ENCODE measurements around the gene TSPO2. TPM values are rescaled to one million over a fixed set of nuclear protein-coding genes. Genes with fewer than 3 reads are reported as not detected.

Gene TSPO2
- total and polyA plus RNA-seq, 9 of the 15 experiments (the other 6 are each of a cell fraction or from before 2014, with no cell fraction given), result not detected

- TF ChIP-seq THRAP3 (IDR thresholded peaks at IDR 0.05; ENCODE audit: borderline replicate concordance) (no peak), NR2C1 (IDR thresholded peaks at IDR 0.05) (no peak), NR2C1 (tag; IDR thresholded peaks at IDR 0.05) (no peak), ARID3A (IDR thresholded peaks at IDR 0.05; ENCODE audit: borderline replicate concordance, low read depth, low read length) (no peak), CREBBP (IDR thresholded peaks at IDR 0.05; ENCODE audit: low read depth, low read length) (no peak), FUS (optimal IDR thresholded peaks at IDR 0.05; ENCODE audit: low read depth, low read length) (peak; percentile 85), NFE2 (IDR thresholded peaks at IDR 0.05; ENCODE audit: low read depth) (peak; percentile 63), EGR1 (conservative IDR thresholded peaks at IDR 0.05) (peak; percentile 98), VEZF1 (CRISPR knock-in tag; IDR thresholded peaks at IDR 0.05) (peak; percentile 89), HDGF (IDR thresholded peaks at IDR 0.05) (no peak), TGIF2 (CRISPR knock-in tag; IDR thresholded peaks at IDR 0.05) (0 out of 2 replicates have a peak, but pooled peaks have one; percentile 11), NEUROD1 (IDR thresholded peaks at IDR 0.05; ENCODE audit: borderline replicate concordance, low read depth, low read length, partially characterized antibody) (peak; percentile 41), FOSL1 (tag; conservative IDR thresholded peaks at IDR 0.05) (no peak; the same call in none of the 2 replicates), ZNF143 (CRISPR knock-in tag; IDR thresholded peaks at IDR 0.05) (no peak), THAP12 (CRISPR knock-in tag; IDR thresholded peaks at IDR 0.05) (peak; percentile 38), ZNF347 (CRISPR knock-in tag; IDR thresholded peaks at IDR 0.05; ENCODE audit: low read depth) (no peak), SIN3A (IDR thresholded peaks at IDR 0.05; ENCODE audit: borderline replicate concordance in 2 of 2, control insufficient read depth in 1 of 2, low read depth in 2 of 2, low read length in 2 of 2) (peak; percentile 78 to 80; a peak in 1 of 4 replicates), NKRF (IDR thresholded peaks at IDR 0.05; ENCODE audit: borderline replicate concordance) (0 out of 2 replicates have a peak, but pooled peaks have one; percentile 22), HBP1 (CRISPR knock-in tag; IDR thresholded peaks at IDR 0.05) (no peak)
Measured at GRCh38 chr6:41073203-41073967, 31.1 kb downstream of the TSPO2 start (continued).

Measured in K562 (cell line).